GM19455 (cell line): Measurements from ENCODE around the gene LRRC3B.

Source experiments
- ATAC-seq: cut with Tn5 transposase; IDR thresholded peaks from one replicate; pipeline ENCODE4 v1.9.1; 2021; ENCODE audit not compliant: unreplicated experiment

Gene LRRC3B

GRCh38 chr3:26704736-26705135 lies 82.2 kb downstream of the LRRC3B start:
- no peak for ATAC-seq

- ATAC-seq: no peak
Observed at GRCh38 chr3:26708501-26708900, 85.9 kb downstream of the LRRC3B start.

- peak; percentile 88 for ATAC-seq
Observed at GRCh38 chr3:26712211-26713026, 89.8 kb downstream of the LRRC3B start.

- no peak for ATAC-seq
Observed at GRCh38 chr3:26713091-26713490, 90.5 kb downstream of the LRRC3B start.

GRCh38 chr3:26714485-26714884 lies 91.9 kb downstream of the LRRC3B start:
- ATAC-seq: no peak

GRCh38 chr3:26715431-26715830 lies 92.9 kb downstream of the LRRC3B start:
- no peak for ATAC-seq

GRCh38 chr3:26718315-26718714 lies 95.7 kb downstream of the LRRC3B start:
- no peak for ATAC-seq

DNA sequence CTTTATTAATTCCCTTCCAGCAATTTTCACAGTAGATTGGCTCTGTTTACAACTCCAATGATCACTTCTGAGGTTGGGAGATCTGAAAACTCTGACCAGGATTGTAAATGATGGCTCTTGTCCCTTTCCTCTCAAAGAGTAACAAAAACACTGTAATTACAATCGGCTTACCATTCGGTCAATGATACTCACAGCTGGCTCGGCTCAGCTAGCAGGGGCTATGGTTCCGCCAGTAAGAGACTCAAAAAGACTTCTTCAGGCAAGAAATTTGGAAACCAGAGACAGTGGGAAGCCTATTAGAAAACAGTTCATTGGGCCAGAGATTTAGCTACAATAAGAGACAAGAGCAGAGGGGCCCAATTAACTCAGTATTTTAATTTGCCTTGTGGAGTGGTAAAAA lies 96.6 kb downstream of the LRRC3B start:
- no peak for ATAC-seq

GRCh38 chr3:26721047-26721446 lies 98.5 kb downstream of the LRRC3B start:
- no peak for ATAC-seq

DNA sequence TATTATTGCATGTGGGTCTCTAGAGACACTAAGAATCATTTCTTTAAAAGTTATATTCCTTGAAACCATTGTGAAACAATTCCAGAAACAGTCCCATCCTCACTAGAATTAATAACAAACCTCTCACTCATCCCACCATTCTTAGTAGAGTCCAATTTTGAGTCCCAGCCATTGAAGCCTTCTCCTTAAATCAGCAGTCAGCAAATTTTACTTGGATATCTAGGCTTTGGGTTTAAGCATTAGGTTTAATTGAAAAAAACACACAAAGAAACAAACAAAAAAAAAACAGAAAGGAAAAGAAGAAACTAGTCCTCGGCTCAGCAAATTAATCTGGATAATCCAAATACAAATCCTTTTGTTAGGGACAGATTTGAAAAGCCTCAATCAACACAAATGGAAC lies 109.3 kb downstream of the LRRC3B start:
- ATAC-seq: no peak

GRCh38 chr3:26750263-26750662 lies 127.7 kb downstream of the LRRC3B start:
- no peak for ATAC-seq

DNA sequence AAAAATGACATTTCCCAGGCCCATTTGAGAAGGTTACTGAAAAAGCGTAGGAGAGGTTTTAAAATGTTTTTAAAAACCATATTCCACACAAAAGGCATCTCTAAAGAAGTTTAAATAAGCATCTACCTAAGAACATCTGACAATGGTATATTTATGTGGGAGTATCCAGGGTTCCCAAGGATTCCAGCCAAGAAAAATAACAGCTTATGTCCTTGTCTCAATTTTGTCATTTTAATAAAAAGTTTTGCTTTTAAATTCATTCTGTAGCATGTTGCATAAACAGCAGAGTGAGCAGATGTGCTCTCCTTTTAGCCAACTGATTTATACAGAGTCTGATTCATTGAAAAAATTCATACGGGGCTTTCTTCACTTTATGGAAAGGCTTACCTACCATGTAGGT lies 129.9 kb downstream of the LRRC3B start:
- no peak for ATAC-seq

GRCh38 chr3:26753095-26753494 lies 130.5 kb downstream of the LRRC3B start:
- no peak for ATAC-seq

GRCh38 chr3:26757978-26758377 lies 135.4 kb downstream of the LRRC3B start:
- no peak for ATAC-seq
